SK-N-SH (cell line): ENCODE data around the gene SCO2.

Experiments
- EP300 ChIP-seq, 2 experiments: IDR thresholded peaks; 2 replicates each; pipeline versions ENCODE4 v1.4.0 to v1.6.1; 2012; ENCODE audit warnings: borderline replicate concordance in 1 of 2, low read depth in 1 of 2, low read length in 1 of 2
- FOXM1 ChIP-seq: IDR thresholded peaks from 2 replicates; pipeline ENCODE4 v1.4.0; 2012; ENCODE audit warnings: low read depth, mild to moderate bottlenecking
- JUND ChIP-seq: IDR thresholded peaks from 2 replicates; pipeline ENCODE4 v1.4.0; 2012
- MXI1 ChIP-seq: IDR thresholded peaks from 2 replicates; pipeline ENCODE4 v1.6.1; 2012; ENCODE audit warnings: mild to moderate bottlenecking, low read depth, low read length, improper control_type of control experiment
- POLR2AphosphoS5 ChIP-seq: IDR thresholded peaks from 2 replicates; pipeline ENCODE4 v1.6.1; 2012; ENCODE audit warnings: low read depth, low read length
- TAF1 ChIP-seq: IDR thresholded peaks from 2 replicates; pipeline ENCODE4 v1.6.1; 2012; ENCODE audit warnings: low read depth, mild to moderate bottlenecking, low read length, moderate library complexity, borderline replicate concordance
- TF ChIP-seq, protein P1 (sequence below): IDR thresholded peaks from 2 replicates; pipeline ENCODE4 v1.6.1; 2012; ENCODE audit warnings: mild to moderate bottlenecking, low read depth, low read length, moderate library complexity
- TF ChIP-seq, protein P2 (sequence below): fragments of 200-600 bp; sonication (generic); IDR thresholded peaks from 2 replicates; pipeline ENCODE4 v1.6.1; 2017; ENCODE audit warnings: antibody characterized with exemption, mild to moderate bottlenecking, moderate library complexity
- TF ChIP-seq, protein P3 (sequence below): IDR thresholded peaks from 2 replicates; pipeline ENCODE4 v1.4.0; 2012; ENCODE audit warnings: low read depth, borderline replicate concordance
- TF ChIP-seq, protein P4 (sequence below): fragments of 150-350 bp; IDR thresholded peaks from 2 replicates; pipeline ENCODE4 v1.6.1; 2016; ENCODE audit warnings: mild to moderate bottlenecking, low read depth, low read length

DNA sequence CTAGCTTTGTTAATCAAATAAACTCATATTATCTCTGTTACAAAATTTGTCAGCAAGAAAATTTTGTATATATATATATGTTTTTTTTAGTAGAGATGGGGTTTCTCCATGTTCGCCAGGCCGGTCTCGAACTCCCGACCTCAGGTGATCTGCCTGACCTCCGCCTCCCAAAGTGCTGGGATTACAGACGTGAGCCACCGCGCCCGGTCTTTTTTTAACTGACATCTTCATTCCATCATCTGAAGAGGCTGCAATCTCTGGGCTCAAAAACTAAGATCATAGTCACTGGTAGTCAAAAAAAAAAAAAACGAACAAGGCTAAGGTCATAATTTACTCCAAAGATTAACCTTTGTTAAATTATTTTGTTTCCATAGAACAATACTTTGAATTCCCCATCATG, 15.0 kb upstream of the SCO2 start:
- TF ChIP-seq, protein P1, sequence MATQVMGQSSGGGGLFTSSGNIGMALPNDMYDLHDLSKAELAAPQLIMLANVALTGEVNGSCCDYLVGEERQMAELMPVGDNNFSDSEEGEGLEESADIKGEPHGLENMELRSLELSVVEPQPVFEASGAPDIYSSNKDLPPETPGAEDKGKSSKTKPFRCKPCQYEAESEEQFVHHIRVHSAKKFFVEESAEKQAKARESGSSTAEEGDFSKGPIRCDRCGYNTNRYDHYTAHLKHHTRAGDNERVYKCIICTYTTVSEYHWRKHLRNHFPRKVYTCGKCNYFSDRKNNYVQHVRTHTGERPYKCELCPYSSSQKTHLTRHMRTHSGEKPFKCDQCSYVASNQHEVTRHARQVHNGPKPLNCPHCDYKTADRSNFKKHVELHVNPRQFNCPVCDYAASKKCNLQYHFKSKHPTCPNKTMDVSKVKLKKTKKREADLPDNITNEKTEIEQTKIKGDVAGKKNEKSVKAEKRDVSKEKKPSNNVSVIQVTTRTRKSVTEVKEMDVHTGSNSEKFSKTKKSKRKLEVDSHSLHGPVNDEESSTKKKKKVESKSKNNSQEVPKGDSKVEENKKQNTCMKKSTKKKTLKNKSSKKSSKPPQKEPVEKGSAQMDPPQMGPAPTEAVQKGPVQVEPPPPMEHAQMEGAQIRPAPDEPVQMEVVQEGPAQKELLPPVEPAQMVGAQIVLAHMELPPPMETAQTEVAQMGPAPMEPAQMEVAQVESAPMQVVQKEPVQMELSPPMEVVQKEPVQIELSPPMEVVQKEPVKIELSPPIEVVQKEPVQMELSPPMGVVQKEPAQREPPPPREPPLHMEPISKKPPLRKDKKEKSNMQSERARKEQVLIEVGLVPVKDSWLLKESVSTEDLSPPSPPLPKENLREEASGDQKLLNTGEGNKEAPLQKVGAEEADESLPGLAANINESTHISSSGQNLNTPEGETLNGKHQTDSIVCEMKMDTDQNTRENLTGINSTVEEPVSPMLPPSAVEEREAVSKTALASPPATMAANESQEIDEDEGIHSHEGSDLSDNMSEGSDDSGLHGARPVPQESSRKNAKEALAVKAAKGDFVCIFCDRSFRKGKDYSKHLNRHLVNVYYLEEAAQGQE = no peak
- TF ChIP-seq JUND (no peak), POLR2AphosphoS5 (no peak), FOXM1 (no peak), EP300 (IDR thresholded peaks at IDR 0.05; ENCODE audit: borderline replicate concordance in 1 of 2, low read depth in 1 of 2, low read length in 1 of 2) (no peak), TAF1 (no peak), MXI1 (no peak)
- TF ChIP-seq, protein P2, sequence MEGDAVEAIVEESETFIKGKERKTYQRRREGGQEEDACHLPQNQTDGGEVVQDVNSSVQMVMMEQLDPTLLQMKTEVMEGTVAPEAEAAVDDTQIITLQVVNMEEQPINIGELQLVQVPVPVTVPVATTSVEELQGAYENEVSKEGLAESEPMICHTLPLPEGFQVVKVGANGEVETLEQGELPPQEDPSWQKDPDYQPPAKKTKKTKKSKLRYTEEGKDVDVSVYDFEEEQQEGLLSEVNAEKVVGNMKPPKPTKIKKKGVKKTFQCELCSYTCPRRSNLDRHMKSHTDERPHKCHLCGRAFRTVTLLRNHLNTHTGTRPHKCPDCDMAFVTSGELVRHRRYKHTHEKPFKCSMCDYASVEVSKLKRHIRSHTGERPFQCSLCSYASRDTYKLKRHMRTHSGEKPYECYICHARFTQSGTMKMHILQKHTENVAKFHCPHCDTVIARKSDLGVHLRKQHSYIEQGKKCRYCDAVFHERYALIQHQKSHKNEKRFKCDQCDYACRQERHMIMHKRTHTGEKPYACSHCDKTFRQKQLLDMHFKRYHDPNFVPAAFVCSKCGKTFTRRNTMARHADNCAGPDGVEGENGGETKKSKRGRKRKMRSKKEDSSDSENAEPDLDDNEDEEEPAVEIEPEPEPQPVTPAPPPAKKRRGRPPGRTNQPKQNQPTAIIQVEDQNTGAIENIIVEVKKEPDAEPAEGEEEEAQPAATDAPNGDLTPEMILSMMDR = no peak
- TF ChIP-seq, protein P3, sequence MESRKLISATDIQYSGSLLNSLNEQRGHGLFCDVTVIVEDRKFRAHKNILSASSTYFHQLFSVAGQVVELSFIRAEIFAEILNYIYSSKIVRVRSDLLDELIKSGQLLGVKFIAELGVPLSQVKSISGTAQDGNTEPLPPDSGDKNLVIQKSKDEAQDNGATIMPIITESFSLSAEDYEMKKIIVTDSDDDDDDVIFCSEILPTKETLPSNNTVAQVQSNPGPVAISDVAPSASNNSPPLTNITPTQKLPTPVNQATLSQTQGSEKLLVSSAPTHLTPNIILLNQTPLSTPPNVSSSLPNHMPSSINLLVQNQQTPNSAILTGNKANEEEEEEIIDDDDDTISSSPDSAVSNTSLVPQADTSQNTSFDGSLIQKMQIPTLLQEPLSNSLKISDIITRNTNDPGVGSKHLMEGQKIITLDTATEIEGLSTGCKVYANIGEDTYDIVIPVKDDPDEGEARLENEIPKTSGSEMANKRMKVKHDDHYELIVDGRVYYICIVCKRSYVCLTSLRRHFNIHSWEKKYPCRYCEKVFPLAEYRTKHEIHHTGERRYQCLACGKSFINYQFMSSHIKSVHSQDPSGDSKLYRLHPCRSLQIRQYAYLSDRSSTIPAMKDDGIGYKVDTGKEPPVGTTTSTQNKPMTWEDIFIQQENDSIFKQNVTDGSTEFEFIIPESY = no peak
- TF ChIP-seq, protein P4, sequence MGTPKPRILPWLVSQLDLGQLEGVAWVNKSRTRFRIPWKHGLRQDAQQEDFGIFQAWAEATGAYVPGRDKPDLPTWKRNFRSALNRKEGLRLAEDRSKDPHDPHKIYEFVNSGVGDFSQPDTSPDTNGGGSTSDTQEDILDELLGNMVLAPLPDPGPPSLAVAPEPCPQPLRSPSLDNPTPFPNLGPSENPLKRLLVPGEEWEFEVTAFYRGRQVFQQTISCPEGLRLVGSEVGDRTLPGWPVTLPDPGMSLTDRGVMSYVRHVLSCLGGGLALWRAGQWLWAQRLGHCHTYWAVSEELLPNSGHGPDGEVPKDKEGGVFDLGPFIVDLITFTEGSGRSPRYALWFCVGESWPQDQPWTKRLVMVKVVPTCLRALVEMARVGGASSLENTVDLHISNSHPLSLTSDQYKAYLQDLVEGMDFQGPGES = no peak
